ENCODE data around the gene ARHGAP9.
"Not testable (repeated sequence)": the region's sequence is repeated elsewhere in the genome, so short reads cannot be mapped to it uniquely, and the experiment has no call there.

Gene ARHGAP9

DNA sequence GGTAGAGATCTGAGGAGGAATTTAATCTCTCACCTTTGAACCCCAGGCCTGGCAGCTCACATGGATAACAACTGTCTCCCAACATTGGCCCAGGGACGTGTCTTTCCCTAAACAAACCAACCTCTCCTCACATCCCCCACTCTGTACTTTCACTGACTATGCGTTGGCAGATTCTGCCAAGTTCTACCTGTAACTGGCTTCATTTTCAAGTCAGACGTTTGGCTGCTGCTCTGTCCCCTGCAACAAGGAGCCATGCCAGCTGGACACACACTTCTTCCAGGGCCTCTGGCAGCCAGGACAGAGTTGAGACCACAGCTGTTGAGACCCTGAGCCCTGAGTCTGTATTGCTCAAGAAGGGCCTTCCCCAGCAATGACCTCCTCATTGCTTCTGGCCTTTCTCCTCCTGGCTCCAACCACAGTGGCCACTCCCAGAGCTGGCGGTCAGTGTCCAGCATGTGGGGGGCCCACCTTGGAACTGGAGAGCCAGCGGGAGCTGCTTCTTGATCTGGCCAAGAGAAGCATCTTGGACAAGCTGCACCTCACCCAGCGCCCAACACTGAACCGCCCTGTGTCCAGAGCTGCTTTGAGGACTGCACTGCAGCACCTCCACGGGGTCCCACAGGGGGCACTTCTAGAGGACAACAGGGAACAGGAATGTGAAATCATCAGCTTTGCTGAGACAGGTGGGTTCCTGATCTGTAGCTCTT lies 45.0 kb downstream of the ARHGAP9 start, which contains the start of gene INHBC:
Gene INHBC (plus strand): TSS at position 268 of the 707 bp plus-strand sequence. CDS start 103 bp downstream, at position 371.
- no peak for DNase-seq (ENCODE audit: low spot score)

- no peak for DNase-seq (ENCODE audit: low spot score)
Observed at GRCh38 chr12:57433370-57433769, 46.3 kb downstream of the ARHGAP9 start.

GRCh38 chr12:57431654-57432188 lies 47.9 kb downstream of the ARHGAP9 start:
- DNase-seq (ENCODE audit: low spot score): no peak

DNA sequence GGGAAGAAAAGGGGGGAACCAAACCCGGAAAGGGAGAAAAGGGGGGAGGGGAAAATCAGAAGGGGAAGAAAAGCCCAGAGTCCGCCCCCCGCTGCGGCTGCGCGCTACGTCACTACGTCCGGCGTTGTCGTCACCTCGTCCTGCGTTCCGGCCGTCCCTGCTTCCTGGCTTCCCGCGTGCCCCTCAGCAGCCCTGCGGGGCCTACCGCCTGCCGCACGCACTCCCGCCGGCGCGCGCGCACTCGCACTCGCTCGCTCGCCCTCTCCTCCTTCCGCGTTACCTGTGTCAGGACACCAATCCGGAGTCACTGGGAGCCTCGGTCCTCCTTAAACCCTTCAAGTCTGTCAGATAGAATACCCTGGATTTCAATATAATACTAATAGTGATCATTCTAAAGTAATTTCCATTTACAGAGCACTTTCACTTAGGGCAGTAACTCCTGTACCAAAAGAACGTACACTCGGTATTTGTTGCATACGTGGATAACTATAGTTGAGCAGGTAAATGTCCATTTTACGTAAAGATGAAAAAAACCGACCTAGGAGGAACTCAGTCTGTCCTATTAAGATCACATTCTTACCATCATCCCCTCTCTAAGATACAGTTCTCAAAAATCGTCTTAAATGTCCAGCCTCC lies 48.6 kb downstream of the ARHGAP9 start, which contains the start of gene R3HDM2:
Gene R3HDM2 (minus strand): TSS at position 113 of the 636 bp plus-strand sequence. CDS start 120,615 bp downstream, outside the sequence.
- DNase-seq (ENCODE audit: low spot score): peak; percentile 99

GRCh38 chr12:57430112-57430930 lies 49.3 kb downstream of the ARHGAP9 start:
- peak; percentile 86 for DNase-seq (ENCODE audit: low spot score)

- DNase-seq (ENCODE audit: low spot score): no peak
Observed at GRCh38 chr12:57429473-57430111, 50.1 kb downstream of the ARHGAP9 start.

DNA sequence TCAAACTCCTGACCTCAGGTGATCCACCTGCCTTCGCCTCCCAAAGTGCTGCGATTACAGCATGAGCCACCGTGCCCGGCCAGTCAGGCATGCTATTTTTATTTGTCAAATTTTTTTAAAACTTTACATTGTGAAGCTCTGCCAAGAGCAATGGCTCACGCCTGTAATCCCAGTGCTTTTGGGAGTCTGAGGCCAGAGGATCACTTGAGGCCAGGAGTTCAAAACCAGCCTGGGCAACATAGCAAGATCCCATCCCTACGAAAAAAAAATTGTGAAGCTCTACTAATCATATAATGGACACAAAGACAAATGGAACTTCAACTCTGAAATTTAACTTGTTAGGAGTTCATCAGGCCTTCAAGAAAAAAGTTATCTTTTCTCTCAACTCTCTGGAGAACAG lies 50.7 kb downstream of the ARHGAP9 start:
- DNase-seq (ENCODE audit: low spot score): no peak

GRCh38 chr12:57426948-57427347 lies 52.7 kb downstream of the ARHGAP9 start:
- not testable (repeated sequence) for DNase-seq (ENCODE audit: low spot score)

Data from AG20443 (cell line).